ENCODE results near the gene MARCHF3.
"Not testable (repeated sequence)": the region's sequence is repeated elsewhere in the genome, so short reads cannot be mapped to it uniquely, and the experiment has no call there.

Gene MARCHF3

DNA sequence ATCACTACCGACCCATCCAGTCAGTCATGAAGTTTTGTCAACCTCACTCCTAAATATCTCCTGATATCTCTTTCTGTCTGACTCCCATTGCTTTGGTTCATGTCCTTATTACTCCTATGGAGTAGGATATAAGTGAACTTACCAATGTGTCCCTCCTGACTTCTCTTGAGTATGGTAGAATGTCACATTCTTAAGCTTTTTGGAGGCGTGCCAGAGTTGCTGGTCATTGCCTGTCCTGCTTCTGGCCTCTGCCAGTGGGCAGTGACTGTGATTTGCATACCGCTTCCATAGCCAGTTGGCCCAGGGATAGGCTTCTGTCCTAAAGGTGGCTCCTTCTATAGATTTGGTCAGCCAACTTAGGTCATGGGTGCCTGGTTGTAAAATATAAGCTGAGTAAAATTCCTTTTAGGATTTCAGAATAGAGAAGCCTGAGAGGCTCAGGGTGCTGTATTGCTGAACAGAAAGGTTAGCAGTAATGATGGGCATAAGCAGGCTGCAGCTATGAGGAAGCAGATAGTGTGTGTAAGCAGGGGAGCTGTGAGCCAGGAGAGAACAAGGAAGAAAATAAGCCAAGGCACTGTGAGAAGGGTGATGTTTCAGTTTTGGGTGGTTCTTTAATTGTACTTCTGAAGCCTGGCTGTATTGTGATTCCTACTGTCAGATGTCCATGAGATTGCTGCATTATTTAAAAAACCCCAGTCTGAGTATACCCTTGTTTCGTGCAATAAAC is 16.1 kb upstream of the MARCHF3 start:
- no peak for DNase-seq

- no peak for DNase-seq
Observed at GRCh38 chr5:127042593-127042992, 12.2 kb upstream of the MARCHF3 start.

GRCh38 chr5:127041571-127041970 is 11.2 kb upstream of the MARCHF3 start:
- DNase-seq, result no peak

GRCh38 chr5:127040796-127041520 is 10.6 kb upstream of the MARCHF3 start:
- DNase-seq, result no peak

DNA sequence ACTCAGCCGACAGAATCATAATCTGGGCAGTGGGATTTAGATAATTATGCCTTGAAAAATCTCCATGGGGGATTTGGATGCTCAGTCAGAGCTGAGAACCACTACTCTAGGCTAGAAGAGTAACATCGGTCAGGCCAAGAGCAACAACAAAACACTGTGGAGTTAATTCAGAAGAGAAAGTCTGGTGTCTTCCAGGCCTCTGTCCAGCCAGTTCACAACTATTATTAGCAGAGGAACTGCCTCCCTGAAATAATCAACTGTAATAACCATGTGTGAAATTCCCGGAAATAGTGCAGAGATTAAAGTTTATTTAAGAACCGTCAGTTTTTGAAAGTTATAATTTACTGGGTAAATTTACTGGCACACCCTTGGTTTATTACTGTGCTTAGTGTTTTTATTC is 8.2 kb upstream of the MARCHF3 start:
- no peak for DNase-seq

DNA sequence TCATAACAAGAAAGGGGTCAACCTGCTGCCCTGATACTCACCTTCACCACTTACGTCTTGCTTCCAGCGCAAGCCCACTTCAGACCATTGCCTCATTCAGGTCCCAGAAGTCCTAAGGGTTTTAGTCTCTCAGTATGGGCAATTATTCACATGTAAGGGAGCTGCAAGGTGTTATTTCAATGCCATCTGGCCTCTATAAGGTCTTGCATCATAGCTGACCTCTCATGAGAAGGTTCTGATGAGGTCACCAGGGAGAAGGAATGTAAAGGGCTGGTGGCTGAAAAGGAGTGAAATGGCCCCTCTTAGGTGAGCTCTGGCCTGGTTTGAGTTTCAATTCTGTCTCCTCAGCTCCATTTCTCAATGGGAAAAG is 1.5 kb upstream of the MARCHF3 start:
- DNase-seq, result no peak

DNA sequence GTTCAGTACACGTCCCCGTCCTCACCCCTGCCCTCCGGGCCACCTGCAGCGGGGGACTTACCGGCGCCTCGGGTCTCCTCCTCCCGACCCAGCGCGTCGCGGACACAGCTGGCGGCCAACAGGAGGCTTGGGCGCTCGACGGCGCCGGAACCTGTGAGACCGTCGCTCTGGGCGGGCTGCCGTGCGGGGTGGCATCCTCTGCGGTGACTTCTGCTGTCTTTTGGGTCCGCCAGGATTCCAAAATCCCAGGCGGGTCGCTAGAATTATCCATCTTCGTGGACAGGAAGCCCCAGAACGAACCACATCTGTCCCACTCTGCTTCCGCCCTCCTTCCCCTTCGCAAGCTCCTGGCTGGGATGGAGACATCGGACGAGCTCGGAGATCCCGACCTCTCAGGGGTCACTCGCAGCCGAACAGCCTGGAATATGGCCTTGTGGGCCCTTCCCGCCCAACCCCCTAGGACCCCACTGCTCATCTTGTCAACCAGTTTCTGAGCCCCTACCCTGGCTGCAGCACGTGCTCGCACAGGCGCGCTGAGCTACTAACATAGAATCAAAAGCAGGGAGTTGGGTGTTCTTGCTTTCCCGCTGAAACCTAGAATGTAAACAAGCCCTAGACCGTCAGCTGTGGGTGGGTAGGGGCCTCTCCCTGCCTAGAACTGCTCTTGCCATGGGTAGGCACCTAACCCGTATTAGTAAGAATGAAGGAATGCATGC is 947 bp upstream of the MARCHF3 start:
- no peak for DNase-seq

GRCh38 chr5:127029581-127030258 is 638 bp downstream of the MARCHF3 start:
- no peak for DNase-seq

DNA sequence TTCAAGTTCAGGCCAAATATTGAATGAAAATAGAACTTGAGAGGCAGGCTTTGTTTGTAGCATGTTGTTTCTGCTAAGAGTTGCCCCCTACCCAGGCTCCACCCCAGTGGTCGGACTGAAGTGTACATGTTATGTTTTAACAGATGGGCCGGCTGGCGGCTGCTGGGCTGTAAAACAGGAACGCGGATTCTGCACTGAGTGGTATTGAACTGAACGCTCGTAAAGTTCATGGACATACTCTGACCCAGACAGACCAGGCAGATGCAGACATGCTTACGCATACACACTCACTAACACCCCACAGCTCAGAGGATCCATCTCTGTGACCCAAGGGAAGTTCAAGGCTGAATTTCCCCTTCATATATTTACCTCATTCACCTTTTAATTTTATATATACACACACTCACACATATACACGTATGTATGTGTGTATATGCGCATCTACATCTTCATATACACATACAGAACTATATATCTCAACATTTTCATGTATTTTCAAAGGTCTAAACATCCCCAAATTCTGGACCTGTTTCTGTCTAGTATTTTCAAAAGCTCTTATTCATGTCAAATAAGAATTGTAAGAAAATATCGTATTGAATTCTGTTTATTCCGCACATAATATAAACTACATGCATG is 1.4 kb downstream of the MARCHF3 start:
- DNase-seq, result no peak

DNA sequence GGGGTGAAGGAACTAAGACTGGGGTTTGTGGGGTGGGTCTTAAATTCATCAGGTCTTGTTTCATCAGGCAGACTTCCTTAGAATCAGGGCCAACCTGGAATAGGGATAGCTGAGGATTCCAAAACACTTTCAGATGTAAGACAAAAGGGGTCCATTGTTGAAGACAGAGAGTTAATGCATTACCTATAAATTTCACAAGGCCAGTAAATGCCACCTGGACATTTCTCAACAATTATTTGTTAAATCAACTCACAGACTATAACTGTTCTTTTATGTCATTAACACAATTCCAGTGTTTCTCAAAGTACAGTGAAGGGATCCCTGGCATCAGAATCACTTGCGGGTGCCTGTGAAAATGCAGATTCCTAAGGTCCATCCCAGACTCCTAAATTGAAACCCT is 2.8 kb downstream of the MARCHF3 start:
- DNase-seq, result no peak

GRCh38 chr5:127026166-127026565 is 4.2 kb downstream of the MARCHF3 start:
- DNase-seq, result no peak

GRCh38 chr5:127025467-127025866 is 4.9 kb downstream of the MARCHF3 start:
- no peak for DNase-seq

GRCh38 chr5:127024821-127025220 is 5.5 kb downstream of the MARCHF3 start:
- no peak for DNase-seq

GRCh38 chr5:127023552-127024191 is 6.7 kb downstream of the MARCHF3 start:
- not testable (repeated sequence) for DNase-seq

- no peak for DNase-seq
Observed at GRCh38 chr5:127022846-127023245, 7.5 kb downstream of the MARCHF3 start.

DNA sequence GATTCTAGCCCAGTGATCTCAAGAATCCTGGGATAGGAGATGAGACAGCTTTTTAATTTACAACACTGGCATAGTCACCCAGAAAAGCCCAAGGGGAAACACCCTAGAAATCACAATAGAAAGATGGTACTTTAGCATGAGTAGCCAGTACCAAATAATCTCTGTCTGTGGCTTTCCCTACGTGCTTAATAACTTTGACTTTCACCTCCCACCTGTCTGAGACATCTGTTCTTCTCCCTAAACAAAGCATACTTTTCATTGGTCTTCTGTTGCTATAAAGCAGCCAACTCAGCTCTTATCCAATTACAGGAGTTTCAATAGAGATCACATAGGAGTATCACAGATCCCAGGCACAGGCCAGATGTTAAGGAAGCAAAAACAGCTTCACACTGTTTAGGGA is 10.4 kb downstream of the MARCHF3 start:
- no peak for DNase-seq

GRCh38 chr5:127016722-127017121 is 13.6 kb downstream of the MARCHF3 start:
- DNase-seq, result not testable (repeated sequence)

GRCh38 chr5:127015716-127016115 is 14.6 kb downstream of the MARCHF3 start:
- DNase-seq, result no peak

- no peak for DNase-seq
Observed at GRCh38 chr5:127014573-127014972, 15.8 kb downstream of the MARCHF3 start.

DNA sequence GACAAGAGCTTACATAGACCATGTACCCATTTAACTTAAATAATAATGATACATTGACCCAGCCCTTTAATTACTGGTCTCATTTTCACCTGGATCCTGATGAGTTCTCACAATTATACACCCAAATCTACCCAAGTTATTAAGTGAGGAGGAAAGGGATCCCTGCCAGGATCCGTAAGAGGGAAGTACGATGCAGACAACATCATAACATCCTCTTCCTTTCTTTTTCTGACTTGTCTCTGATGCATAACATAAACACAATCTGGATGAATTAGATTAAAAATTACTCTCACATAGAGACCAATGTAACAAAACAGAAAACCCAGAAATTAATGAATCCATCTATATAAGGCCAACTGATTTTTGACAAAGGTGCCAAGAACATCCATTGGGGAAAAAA is 17.0 kb downstream of the MARCHF3 start:
- no peak for DNase-seq

DNA sequence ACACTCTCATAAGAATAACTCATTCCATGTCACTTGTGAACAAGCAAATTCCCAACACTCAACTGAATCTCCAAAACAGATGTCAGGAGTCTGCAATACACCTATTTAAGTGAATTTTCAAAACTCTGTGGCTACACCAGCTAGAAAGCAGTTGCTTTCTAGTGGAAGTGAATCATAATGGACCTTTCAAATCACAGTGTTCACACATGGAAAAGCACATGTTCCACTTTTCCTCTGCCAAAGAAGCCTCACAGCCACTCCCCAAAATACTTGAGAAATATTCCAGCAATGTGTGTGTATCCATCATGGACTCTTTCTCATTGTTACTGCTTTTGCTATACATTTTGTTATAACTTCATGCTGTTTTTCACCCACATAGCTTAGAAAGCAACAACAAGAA is 17.4 kb downstream of the MARCHF3 start:
- no peak for DNase-seq

- no peak for DNase-seq
Observed at GRCh38 chr5:127011961-127012644, 18.3 kb downstream of the MARCHF3 start.
